Tibial nerve (tissue), 4 donors: ENCODE results near the gene MSRB1.

Experiments
- CTCF ChIP-seq, 5 experiments: fragments of 200-600 bp in 3 of 5; fragments of 450-650 bp in 2 of 5; sonication (generic) in 3 of 5; IDR thresholded peaks; one replicate each; pipeline ENCODE4 v1.5.1; 2016 to 2019; ENCODE audit warnings: antibody characterized with exemption in 5 of 5, mild to moderate bottlenecking in 3 of 5, moderate library complexity in 2 of 5
- EP300 ChIP-seq, 2 donors: sonication (generic); formaldehyde crosslinking; IDR thresholded peaks; one replicate each; pipeline ENCODE4 v1.6.1; 2017; ENCODE audit warnings: antibody characterized with exemption in 2 of 2, mild to moderate bottlenecking in 1 of 2
- POLR2A ChIP-seq, 2 donors: fragments of 450-650 bp; IDR thresholded peaks; one replicate each; pipeline ENCODE4 v1.6.1; 2017; ENCODE audit warnings: antibody characterized with exemption in 2 of 2, mild to moderate bottlenecking in 2 of 2, moderate library complexity in 2 of 2

GRCh38 chr16:1942047-1942809 lies 771 bp downstream of the MSRB1 start:
- TF ChIP-seq CTCF (IDR thresholded peaks at IDR 0.05) (no peak), EP300 (IDR thresholded peaks at IDR 0.05) (no peak), POLR2A (IDR thresholded peaks at IDR 0.05) (no peak)
